HFF-Myc (cell line): Measurements from ENCODE around the gene SPECC1.
"Not testable (repeated sequence)": the region's sequence is repeated elsewhere in the genome, so short reads cannot be mapped to it uniquely, and the experiment has no call there.

ENCODE experiments used
- DNase-seq: peaks from one replicate; pipeline ENCODE4 v3.0.0-alpha.2; 2011; ENCODE audit warnings: low read depth; ENCODE audit errors: extremely low read depth
- H3K4me3 ChIP-seq: replicated peaks from 2 replicates; pipeline ENCODE4 v1.5.1; 2011; ENCODE audit warnings: low read depth, mild to moderate bottlenecking, control low read depth, low read length
- CTCF ChIP-seq: IDR thresholded peaks from 2 replicates; pipeline ENCODE4 v1.5.1; 2012; ENCODE audit warnings: mild to moderate bottlenecking, low read depth, low read length, control low read depth; ENCODE audit errors: missing control alignments

The SPECC1 gene

GRCh38 chr17:20234276-20234675 lies 225.1 kb downstream of the SPECC1 start:
- TF ChIP-seq CTCF, result no peak
- no peak overlapping the region for H3K4me3 ChIP-seq
- no peak for DNase-seq

GRCh38 chr17:20235747-20236146 lies 226.6 kb downstream of the SPECC1 start:
- no peak for DNase-seq
- no peak overlapping the region for H3K4me3 ChIP-seq
- TF ChIP-seq CTCF, result no peak

GRCh38 chr17:20236578-20237227 lies 227.5 kb downstream of the SPECC1 start:
- no peak overlapping the region for H3K4me3 ChIP-seq
- no peak for TF ChIP-seq CTCF
- DNase-seq, result no peak

DNA sequence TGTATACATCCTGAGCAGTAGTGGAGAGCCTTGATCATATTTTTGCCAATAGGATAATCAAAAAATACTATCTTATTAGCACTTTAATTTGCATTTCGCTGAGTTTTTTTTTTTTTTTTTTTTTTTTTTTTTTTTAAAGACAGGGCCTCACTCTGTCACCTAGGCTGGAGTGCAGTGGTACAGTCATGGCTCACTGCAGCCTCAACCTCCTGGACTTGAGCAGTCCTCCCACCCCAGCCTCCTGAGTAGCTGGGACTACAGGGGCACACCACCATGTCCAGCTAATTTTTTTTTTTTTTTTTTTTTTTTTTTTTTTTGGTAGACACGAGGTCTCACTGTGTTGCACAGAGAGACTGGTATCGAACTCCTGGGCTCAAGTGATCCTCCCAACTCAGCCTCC lies 230.6 kb downstream of the SPECC1 start:
- not testable (repeated sequence) for H3K4me3 ChIP-seq, DNase-seq

- no peak for TF ChIP-seq CTCF
- DNase-seq, result no peak
- no peak overlapping the region for H3K4me3 ChIP-seq
These were observed 232.7 kb downstream of the SPECC1 start for GRCh38 chr17:20241855-20242254.

DNA sequence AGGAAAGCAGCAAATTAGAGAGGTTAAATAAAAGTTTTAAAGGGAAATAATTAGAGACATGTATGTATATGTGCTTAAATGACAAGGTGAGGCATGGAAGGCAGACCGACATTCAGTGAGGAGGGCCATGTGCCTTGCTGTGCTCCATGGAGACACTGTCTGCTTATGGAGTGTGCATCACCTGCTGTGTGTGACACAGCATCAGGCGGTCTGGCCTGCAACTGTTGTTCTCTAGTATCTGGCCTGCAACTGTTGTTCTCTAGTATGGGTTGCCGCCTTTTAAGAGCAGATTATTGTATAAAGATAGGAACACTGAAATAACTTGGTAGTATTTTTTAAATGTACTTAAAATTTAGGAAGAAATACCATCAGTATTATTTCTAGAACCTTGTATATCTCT lies 233.1 kb downstream of the SPECC1 start:
- TF ChIP-seq CTCF, result no peak
- no peak overlapping the region for H3K4me3 ChIP-seq
- DNase-seq, result no peak

DNA sequence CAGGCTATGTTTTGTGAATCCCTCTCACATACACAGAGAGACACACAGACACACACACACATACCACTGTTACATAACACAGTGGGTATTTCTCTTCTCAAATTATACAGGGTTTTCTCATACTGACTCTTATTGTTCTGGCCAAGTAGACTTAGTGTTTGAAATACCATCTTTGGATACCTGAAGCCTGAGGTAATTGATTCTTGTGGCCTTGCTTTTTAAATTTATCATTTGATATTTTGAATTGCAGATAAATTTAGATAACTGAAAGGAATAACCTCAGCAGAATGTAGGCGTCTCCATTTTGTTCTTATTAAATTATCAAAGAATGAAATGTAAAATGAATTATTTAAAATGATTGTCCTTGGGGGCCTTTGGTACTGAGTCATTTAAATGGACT lies 234.4 kb downstream of the SPECC1 start:
- no peak overlapping the region for H3K4me3 ChIP-seq
- DNase-seq, result no peak
- no peak for TF ChIP-seq CTCF
